IgD-negative memory B cell (primary cell): ENCODE measurements around the gene CYP20A1. TPM values are rescaled to one million over a fixed set of nuclear protein-coding genes. Genes with fewer than 3 reads are reported as not detected.
"Not testable (repeated sequence)": the region's sequence is repeated elsewhere in the genome, so short reads cannot be mapped to it uniquely, and the experiment has no call there.

Source experiments
- H3K27ac Mint-ChIP-seq, 3 donors: one replicate each; pipeline ENCODE4 v1.8.0; 2020 to 2022; ENCODE audit warnings: mild to moderate bottlenecking in 3 of 3, mixed read lengths in 3 of 3, moderate library complexity in 1 of 3
- H3K27me3 Mint-ChIP-seq: one replicate; pipeline ENCODE4 v1.8.0; 2021; ENCODE audit warnings: mixed read lengths
- H3K36me3 Mint-ChIP-seq: one replicate; pipeline ENCODE4 v1.8.0; 2020; ENCODE audit warnings: mild to moderate bottlenecking, mixed read lengths
- H3K4me1 Mint-ChIP-seq, 3 donors: one replicate each; pipeline ENCODE4 v1.8.0; 2020 to 2022; ENCODE audit warnings: mixed read lengths in 3 of 3, mild to moderate bottlenecking in 1 of 3
- H3K4me3 Mint-ChIP-seq, 4 donors: one replicate each; pipeline ENCODE4 v1.8.0; 2020 to 2022; ENCODE audit warnings: mild to moderate bottlenecking in 4 of 4, mixed read lengths in 4 of 4, moderate library complexity in 3 of 4
- H3K9me3 Mint-ChIP-seq, 3 donors: one replicate each; pipeline ENCODE4 v1.8.0; 2020 to 2021; ENCODE audit warnings: mixed read lengths in 3 of 3, mild to moderate bottlenecking in 1 of 3
- polyA plus RNA-seq: library from polyadenylated mRNA; unstranded; fragments of 300-500 nt; fragmentation: Illumina TruSeq; gene quantifications from one replicate; pipeline ENCODE4 v1.2.3, GENCODE V29; 2021

CYP20A1 gene
- polyA plus RNA-seq, 1 donor from 2014 or later, result 34.9 TPM

GRCh38 chr2:203246646-203247045 is 7.8 kb downstream of the CYP20A1 start:
- H3K4me3 Mint-ChIP-seq, result no peak overlapping the region
- no peaks in the 10 kb centered on the region for H3K27me3 Mint-ChIP-seq
- peaks cover 16% of the 10 kb centered on the region for H3K36me3 Mint-ChIP-seq
- no peak overlapping the region for H3K27ac Mint-ChIP-seq
- peaks cover 6 to 17% (median 16%) of the 10 kb centered on the region in 3 donors for H3K4me1 Mint-ChIP-seq
- H3K9me3 Mint-ChIP-seq, result peaks cover 0 to 3% (median 0%) of the 10 kb centered on the region in 3 donors

DNA sequence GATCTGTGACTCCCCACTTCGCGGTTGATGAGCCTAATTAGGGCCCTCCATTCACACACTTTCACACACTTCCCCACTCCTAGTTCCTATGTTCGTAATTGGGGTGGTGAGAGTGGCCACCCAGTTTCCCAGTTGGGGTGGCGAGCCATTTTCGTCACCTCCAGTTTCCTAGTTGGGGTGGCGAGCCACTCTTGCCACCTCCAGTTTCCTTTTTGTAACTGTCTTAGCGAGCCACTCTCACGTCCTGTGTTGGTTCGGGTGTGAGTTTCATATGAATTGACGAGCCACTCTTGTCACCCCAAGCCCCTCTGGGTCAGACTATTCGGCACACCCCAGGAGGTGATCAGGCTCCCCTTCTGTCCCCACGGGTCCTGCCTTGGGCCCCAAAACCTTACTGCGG is 14.0 kb downstream of the CYP20A1 start:
- Mint-ChIP-seq H3K9me3 (peaks cover 0 to 5% (median 0%) of the 10 kb centered on the region in 3 donors), H3K4me3 (no peak overlapping the region), H3K27me3 (no peaks in the 10 kb centered on the region), H3K4me1 (peaks cover 0 to 3% (median 0%) of the 10 kb centered on the region in 3 donors), H3K27ac (peak overlapping the region in 1 of 3 donors; percentile 80), H3K36me3 (peaks cover 7% of the 10 kb centered on the region)

DNA sequence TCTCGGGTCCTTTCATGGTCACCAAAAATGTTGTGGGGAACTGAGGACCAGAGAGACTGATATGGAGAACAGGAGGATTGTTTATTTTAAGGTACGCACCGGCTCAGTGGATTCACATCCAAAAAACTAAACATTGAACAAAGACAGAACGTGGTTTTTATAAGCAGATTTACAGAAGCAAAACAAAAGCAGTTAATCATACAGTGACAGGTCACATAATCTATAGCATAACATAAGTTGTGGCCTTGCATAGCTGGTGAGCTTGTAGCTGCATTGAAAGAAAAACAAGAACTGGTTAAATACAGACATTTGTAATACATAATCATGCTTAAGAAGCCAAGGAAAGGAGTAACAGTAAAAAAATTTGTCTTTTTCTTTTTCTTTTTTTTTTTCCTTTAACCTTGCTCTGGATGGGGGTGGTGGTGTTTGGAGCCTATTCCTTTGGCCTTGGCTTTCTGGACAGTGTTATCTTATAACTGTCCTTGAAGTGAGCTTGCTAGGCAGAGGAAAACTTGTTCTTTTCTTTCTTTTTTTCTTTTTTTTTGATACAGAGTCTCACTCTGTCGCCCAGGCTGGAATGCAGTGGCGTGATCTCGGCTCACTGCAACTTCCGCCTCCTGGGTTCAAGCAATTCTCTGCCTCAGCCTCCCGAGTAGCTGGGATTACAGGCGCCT is 14.7 kb downstream of the CYP20A1 start:
- not testable (repeated sequence) for H3K9me3 Mint-ChIP-seq, H3K36me3 Mint-ChIP-seq, H3K4me1 Mint-ChIP-seq, H3K27me3 Mint-ChIP-seq, H3K27ac Mint-ChIP-seq, H3K4me3 Mint-ChIP-seq

- no peaks in the 10 kb centered on the region for H3K36me3 Mint-ChIP-seq
- H3K27me3 Mint-ChIP-seq, result no peaks in the 10 kb centered on the region
- no peak overlapping the region for H3K4me3 Mint-ChIP-seq
- peak overlapping the region in 1 of 3 donors; percentile 53 for H3K27ac Mint-ChIP-seq
- peaks cover 0 to 6% (median 5%) of the 10 kb centered on the region in 3 donors for H3K4me1 Mint-ChIP-seq
- no peaks in the 10 kb centered on the region for H3K9me3 Mint-ChIP-seq
Measured at GRCh38 chr2:203261326-203262159, 22.7 kb downstream of the CYP20A1 start.

DNA sequence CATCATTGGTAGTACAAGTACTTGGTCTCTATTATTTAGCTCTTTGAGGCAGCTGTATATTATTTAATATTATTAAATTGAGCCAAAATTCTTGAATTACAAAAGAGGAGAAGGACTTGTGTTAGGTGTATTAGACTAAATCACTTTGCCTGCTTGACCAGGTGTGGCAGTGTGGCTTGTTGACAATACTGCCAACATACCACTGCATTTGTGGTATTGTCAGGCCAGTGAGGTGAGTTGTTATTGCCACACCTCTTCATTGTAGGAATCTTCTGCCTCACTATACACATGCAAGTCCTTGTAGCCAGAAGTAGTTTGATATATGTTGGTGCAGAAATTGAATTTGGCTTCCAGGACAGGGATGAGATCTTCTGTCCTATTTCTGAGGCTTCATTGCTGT is 40.5 kb downstream of the CYP20A1 start:
- Mint-ChIP-seq H3K27me3 (no peaks in the 10 kb centered on the region), H3K36me3 (peaks cover 10% of the 10 kb centered on the region), H3K4me3 (no peak overlapping the region), H3K27ac (no peak overlapping the region), H3K4me1 (peaks cover 0 to 4% (median 0%) of the 10 kb centered on the region in 3 donors), H3K9me3 (no peaks in the 10 kb centered on the region)

DNA sequence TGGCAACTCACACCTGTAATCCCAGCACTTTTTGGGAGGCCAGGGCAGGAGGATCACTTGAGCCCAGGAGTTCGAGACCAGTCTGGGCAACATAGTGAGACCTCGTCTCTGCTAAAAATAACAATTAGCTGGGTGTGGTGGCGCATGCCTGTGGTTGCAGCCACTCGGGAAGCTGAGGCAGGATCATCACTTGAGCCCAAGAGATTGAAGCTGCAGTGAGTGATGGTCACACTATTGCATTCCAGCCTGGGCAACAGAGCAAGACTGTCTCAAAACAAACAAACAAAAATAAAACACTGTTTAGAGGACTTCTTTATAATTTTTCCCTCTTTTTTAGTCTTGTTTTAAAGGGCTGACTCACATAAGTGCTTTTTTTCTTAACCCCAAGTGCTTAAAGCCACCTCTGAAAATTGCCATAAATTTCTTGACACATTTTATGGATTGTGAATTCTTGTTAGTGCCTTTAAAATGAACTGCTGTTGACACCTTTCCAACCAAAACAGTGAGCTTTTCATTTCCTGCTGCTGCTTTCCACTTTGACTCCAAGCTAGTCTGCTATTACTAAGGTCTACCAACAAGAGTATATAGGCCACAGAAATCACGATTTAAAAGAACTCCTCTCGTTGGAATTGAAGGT is 41.7 kb downstream of the CYP20A1 start:
- H3K9me3 Mint-ChIP-seq, result no peaks in the 10 kb centered on the region
- H3K27ac Mint-ChIP-seq, result no peak overlapping the region
- H3K4me1 Mint-ChIP-seq, result peaks cover 0 to 4% (median 0%) of the 10 kb centered on the region in 3 donors
- H3K27me3 Mint-ChIP-seq, result no peaks in the 10 kb centered on the region
- H3K36me3 Mint-ChIP-seq, result peaks cover 13% of the 10 kb centered on the region
- H3K4me3 Mint-ChIP-seq, result no peak overlapping the region

DNA sequence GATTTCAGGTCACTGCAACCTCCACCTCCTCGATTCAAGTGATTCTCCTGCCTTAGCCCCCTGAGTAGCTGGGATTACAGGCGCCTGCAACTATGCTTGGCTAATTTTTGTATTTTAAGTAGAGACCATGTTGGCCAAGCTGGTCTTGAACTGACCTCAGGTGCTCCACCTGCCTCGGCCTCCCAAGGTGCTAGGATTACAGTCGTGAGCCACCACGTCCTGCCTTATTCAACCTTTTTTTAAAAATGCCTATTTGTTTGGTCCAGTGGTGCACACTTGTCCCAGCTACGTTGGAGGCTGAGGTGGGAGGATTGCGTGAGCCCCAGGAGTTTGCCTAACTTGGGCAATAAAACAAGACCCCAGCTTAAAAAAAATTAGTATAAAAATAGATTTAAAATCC is 43.3 kb downstream of the CYP20A1 start:
- Mint-ChIP-seq H3K27me3 (no peaks in the 10 kb centered on the region), H3K4me1 (no peaks in the 10 kb centered on the region), H3K9me3 (no peaks in the 10 kb centered on the region), H3K27ac (no peak overlapping the region), H3K4me3 (no peak overlapping the region), H3K36me3 (peaks cover 13% of the 10 kb centered on the region)

DNA sequence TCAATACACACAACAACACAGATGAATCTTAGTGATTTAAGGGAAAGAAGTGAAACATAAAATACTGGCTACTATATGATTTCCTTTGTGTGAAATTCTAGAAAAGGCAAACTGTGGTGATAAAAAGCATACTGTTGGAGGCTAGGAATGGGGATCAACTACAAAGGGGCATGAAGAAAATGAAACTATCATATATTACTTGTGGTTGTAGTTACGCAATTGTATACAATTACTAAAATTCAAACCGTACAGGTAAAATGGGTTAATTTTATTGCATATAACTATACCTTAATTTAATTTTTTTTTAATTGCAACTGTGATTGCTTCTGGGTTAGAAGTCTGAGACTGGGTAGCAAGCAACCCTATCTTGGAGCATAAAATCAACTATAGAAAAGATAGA is 47.7 kb downstream of the CYP20A1 start:
- no peak overlapping the region for H3K27ac Mint-ChIP-seq
- peaks cover 7% of the 10 kb centered on the region for H3K36me3 Mint-ChIP-seq
- no peaks in the 10 kb centered on the region for H3K27me3 Mint-ChIP-seq
- no peak overlapping the region for H3K4me3 Mint-ChIP-seq
- H3K4me1 Mint-ChIP-seq, result no peaks in the 10 kb centered on the region
- H3K9me3 Mint-ChIP-seq, result no peaks in the 10 kb centered on the region

GRCh38 chr2:203301667-203302066 is 62.8 kb downstream of the CYP20A1 start:
- Mint-ChIP-seq H3K27me3 (no peaks in the 10 kb centered on the region), H3K27ac (no peak overlapping the region), H3K4me1 (no peaks in the 10 kb centered on the region), H3K36me3 (peaks cover 8% of the 10 kb centered on the region), H3K9me3 (no peaks in the 10 kb centered on the region), H3K4me3 (no peak overlapping the region)

DNA sequence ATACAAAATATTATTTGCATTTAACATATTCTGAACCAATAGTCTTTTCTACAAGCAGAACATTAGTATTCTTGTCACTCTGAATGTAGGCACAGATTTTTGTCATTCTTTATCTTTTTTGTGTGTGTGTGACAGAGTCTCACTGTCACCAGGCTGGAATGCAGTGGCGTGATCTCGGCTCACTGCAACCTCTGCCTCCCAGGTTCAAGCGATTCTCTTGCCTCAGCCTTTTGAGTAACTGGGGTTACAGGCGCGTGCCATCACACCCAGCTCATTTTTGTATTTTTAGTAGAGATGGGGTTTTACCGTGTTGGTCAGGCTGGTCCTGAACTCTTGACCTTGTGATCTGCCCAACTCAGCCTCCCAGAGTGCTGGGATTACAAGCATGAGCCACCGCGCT is 63.8 kb downstream of the CYP20A1 start:
- H3K36me3 Mint-ChIP-seq, H3K9me3 Mint-ChIP-seq, H3K27me3 Mint-ChIP-seq, H3K27ac Mint-ChIP-seq, H3K4me1 Mint-ChIP-seq, H3K4me3 Mint-ChIP-seq: not testable (repeated sequence)

DNA sequence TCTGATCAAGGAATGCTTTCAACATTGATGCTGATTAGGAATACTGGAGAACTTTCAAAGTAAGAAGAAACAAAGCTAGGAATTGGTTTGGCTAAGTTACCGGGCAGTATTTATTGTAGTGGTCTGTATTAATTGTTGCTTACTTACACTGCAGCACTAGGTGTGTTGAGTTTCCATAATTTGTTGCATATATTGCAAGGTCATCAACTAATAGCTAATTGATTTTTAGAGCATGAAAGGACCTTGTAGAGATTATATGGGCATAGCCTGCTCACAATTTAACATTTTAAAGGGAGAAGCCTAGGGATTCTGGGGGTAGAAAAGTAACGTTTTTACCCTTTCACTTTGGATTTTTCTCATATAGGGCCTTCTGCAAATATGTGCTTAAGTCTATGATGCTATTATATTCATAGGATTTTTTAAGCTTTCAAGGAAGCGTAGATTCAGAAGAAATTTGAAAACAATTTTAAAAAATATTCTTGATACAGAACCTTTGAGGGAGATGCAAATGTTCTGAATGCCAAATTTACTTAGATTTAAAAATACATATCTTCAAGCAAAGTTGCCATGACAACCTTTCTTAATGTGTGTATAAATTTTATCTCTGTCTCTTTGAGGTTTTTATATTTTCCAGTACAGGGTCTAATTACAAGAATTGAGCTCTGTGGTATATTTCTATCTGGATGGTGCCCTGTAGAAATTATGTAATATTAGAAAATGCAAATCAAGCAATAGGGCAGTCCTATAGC is 72.0 kb downstream of the CYP20A1 start:
- no peak overlapping the region for H3K27ac Mint-ChIP-seq
- no peaks in the 10 kb centered on the region for H3K27me3 Mint-ChIP-seq
- no peaks in the 10 kb centered on the region for H3K4me1 Mint-ChIP-seq
- H3K36me3 Mint-ChIP-seq, result peaks cover 12% of the 10 kb centered on the region
- H3K9me3 Mint-ChIP-seq, result peaks cover 0 to 3% (median 2%) of the 10 kb centered on the region in 3 donors
- H3K4me3 Mint-ChIP-seq, result no peak overlapping the region

GRCh38 chr2:203326356-203326755 is 87.5 kb downstream of the CYP20A1 start:
- Mint-ChIP-seq H3K4me3 (peak overlapping the region in 3 of 4 donors; percentile 17 to 88 (median 32)), H3K9me3 (no peaks in the 10 kb centered on the region), H3K27ac (peak overlapping the region in 2 of 3 donors; percentile 40 to 97), H3K27me3 (peaks cover 1% of the 10 kb centered on the region), H3K4me1 (peaks cover 11 to 16% (median 11%) of the 10 kb centered on the region in 3 donors), H3K36me3 (no peaks in the 10 kb centered on the region)

GRCh38 chr2:203327582-203327900 is 88.7 kb downstream of the CYP20A1 start:
- Mint-ChIP-seq H3K27me3 (peaks cover 1% of the 10 kb centered on the region), H3K27ac (peak overlapping the region; percentile 3 to 97 (median 89)), H3K4me3 (peak overlapping the region; percentile 88 to 96 (median 92)), H3K9me3 (no peaks in the 10 kb centered on the region), H3K36me3 (no peaks in the 10 kb centered on the region), H3K4me1 (peaks cover 11 to 16% (median 11%) of the 10 kb centered on the region in 3 donors)

GRCh38 chr2:203327901-203328759 is 89.3 kb downstream of the CYP20A1 start, which contains the start of gene ABI2:
Gene ABI2 (plus strand): TSS chr2:203328394. CDS start chr2:203328515, 121 bp downstream.
- Mint-ChIP-seq H3K27me3 (peaks cover 1% of the 10 kb centered on the region), H3K4me1 (peaks cover 11 to 16% (median 11%) of the 10 kb centered on the region in 3 donors)

More at GRCh38 chr2:203327901-203328759, 89.3 kb downstream of the CYP20A1 start, which contains the start of gene ABI2:
- Mint-ChIP-seq H3K9me3 (no peaks in the 10 kb centered on the region), H3K27ac (peak within 1 kb of the TSS; percentile 55 to 97 (median 89)), H3K36me3 (no peaks in the 10 kb centered on the region), H3K4me3 (peak within 1 kb of the TSS; percentile 88 to 98 (median 95))
